Measurements from ENCODE around the gene RIC3.

GRCh38 chr11:8122173-8122764 is 46.6 kb downstream of the RIC3 start:
- TF ChIP-seq CTCF (IDR thresholded peaks at IDR 0.05 in 4 of 5, conservative IDR thresholded peaks at IDR 0.05 in 1 of 5), result no peak
- no peak for TF ChIP-seq POLR2A (IDR thresholded peaks at IDR 0.05)

Measured in gastrocnemius medialis (tissue), 4 donors.